ES-I3 (cell line): ENCODE results near the gene SHBG.
A peak's percentile ranks its signal among the peaks of the same experiment; 100 is the strongest.

Source experiments
- H3K36me3 ChIP-seq: 2 replicates; pipeline ENCODE4 v1.6.1; 2013; ENCODE audit warnings: mild to moderate bottlenecking, low read length, control low read depth, moderate library complexity; ENCODE audit not compliant: insufficient read depth
- H3K4me1 ChIP-seq: 2 replicates; pipeline ENCODE4 v1.6.1; 2013; ENCODE audit warnings: mild to moderate bottlenecking, control low read depth, low read length; ENCODE audit not compliant: insufficient read depth
- H3K9ac ChIP-seq: 2 replicates; pipeline ENCODE4 v1.6.1; 2013; ENCODE audit warnings: low read depth, mild to moderate bottlenecking, low read length, moderate library complexity
- H3K9me3 ChIP-seq: 2 replicates; pipeline ENCODE4 v1.6.1; 2013; ENCODE audit warnings: mild to moderate bottlenecking, low read length, moderate library complexity; ENCODE audit not compliant: control insufficient read depth, insufficient read depth

Gene SHBG

GRCh38 chr17:7650509-7651096 is 20.7 kb downstream of the SHBG start, which contains the start of gene ATP1B2:
Gene ATP1B2 (plus strand): TSS chr17:7650926. CDS start chr17:7651519, 593 bp downstream.
- Histone ChIP-seq H3K9me3 (no peaks in the 10 kb centered on the region), H3K36me3 (no peaks in the 10 kb centered on the region), H3K4me1 (peaks cover 11% of the 10 kb centered on the region; the same call in 1 of the 2 replicates), H3K9ac (peak within 1 kb of the TSS; percentile 55)

GRCh38 chr17:7651097-7651664 is 21.2 kb downstream of the SHBG start:
- Histone ChIP-seq H3K9me3 (no peaks in the 10 kb centered on the region), H3K9ac (peak overlapping the region; percentile 55), H3K4me1 (peaks cover 15% of the 10 kb centered on the region; the same call in 1 of the 2 replicates), H3K36me3 (no peaks in the 10 kb centered on the region)

- Histone ChIP-seq H3K9ac (peak overlapping the region; percentile 55), H3K9me3 (no peaks in the 10 kb centered on the region)
These were observed 21.9 kb downstream of the SHBG start for GRCh38 chr17:7651665-7652387.

GRCh38 chr17:7652388-7653356 is 22.7 kb downstream of the SHBG start:
- Histone ChIP-seq H3K36me3 (no peaks in the 10 kb centered on the region), H3K9me3 (no peaks in the 10 kb centered on the region), H3K4me1 (peaks cover 21% of the 10 kb centered on the region), H3K9ac (no peak overlapping the region; the same call in 1 of the 2 replicates)

More at GRCh38 chr17:7651665-7652387, 21.9 kb downstream of the SHBG start:
- no peaks in the 10 kb centered on the region for H3K36me3 ChIP-seq
- peaks cover 19% of the 10 kb centered on the region; the same call in 1 of the 2 replicates for H3K4me1 ChIP-seq

GRCh38 chr17:7654832-7655540 is 25.1 kb downstream of the SHBG start:
- Histone ChIP-seq H3K36me3 (no peaks in the 10 kb centered on the region), H3K4me1 (peaks cover 22% of the 10 kb centered on the region), H3K9me3 (no peaks in the 10 kb centered on the region), H3K9ac (no peak overlapping the region)

- no peaks in the 10 kb centered on the region for H3K9me3 ChIP-seq
- H3K9ac ChIP-seq, result no peak overlapping the region
- peaks cover 21% of the 10 kb centered on the region for H3K4me1 ChIP-seq
- H3K36me3 ChIP-seq, result no peaks in the 10 kb centered on the region
These were observed 25.6 kb downstream of the SHBG start for GRCh38 chr17:7655541-7655840.

GRCh38 chr17:7656958-7657609 is 27.1 kb downstream of the SHBG start:
- no peaks in the 10 kb centered on the region for H3K9me3 ChIP-seq
- H3K36me3 ChIP-seq, result no peaks in the 10 kb centered on the region
- H3K9ac ChIP-seq, result peak overlapping the region; percentile 24; the same call in 1 of the 2 replicates
- peaks cover 21% of the 10 kb centered on the region for H3K4me1 ChIP-seq

- Histone ChIP-seq H3K36me3 (peaks cover 18% of the 10 kb centered on the region), H3K9ac (no peak overlapping the region), H3K9me3 (no peaks in the 10 kb centered on the region), H3K4me1 (no peaks in the 10 kb centered on the region)
These were observed 37.9 kb downstream of the SHBG start for GRCh38 chr17:7667656-7668406.

- Histone ChIP-seq H3K9ac (no peak overlapping the region), H3K36me3 (peaks cover 24% of the 10 kb centered on the region), H3K9me3 (0 out of 2 replicates have a peak, but pooled peaks cover 3% of the 10 kb centered on the region), H3K4me1 (no peaks in the 10 kb centered on the region)
These were observed 38.5 kb downstream of the SHBG start for GRCh38 chr17:7668482-7668881.

GRCh38 chr17:7673239-7673638 is 43.3 kb downstream of the SHBG start:
- H3K4me1 ChIP-seq, result peaks cover 18% of the 10 kb centered on the region; the same call in 1 of the 2 replicates
- no peak overlapping the region for H3K9ac ChIP-seq
- peaks cover 9% of the 10 kb centered on the region for H3K9me3 ChIP-seq
- peaks cover 41% of the 10 kb centered on the region for H3K36me3 ChIP-seq

- no peak overlapping the region for H3K9ac ChIP-seq
- peaks cover 9% of the 10 kb centered on the region for H3K9me3 ChIP-seq
- peaks cover 36% of the 10 kb centered on the region for H3K36me3 ChIP-seq
- H3K4me1 ChIP-seq, result peaks cover 18% of the 10 kb centered on the region; the same call in 1 of the 2 replicates
These were observed 45.0 kb downstream of the SHBG start for GRCh38 chr17:7674934-7675333.

- Histone ChIP-seq H3K9me3 (peaks cover 9% of the 10 kb centered on the region), H3K36me3 (peaks cover 35% of the 10 kb centered on the region), H3K4me1 (peaks cover 18% of the 10 kb centered on the region; the same call in 1 of the 2 replicates), H3K9ac (no peak overlapping the region; the same call in 1 of the 2 replicates)
These were observed 46.6 kb downstream of the SHBG start for GRCh38 chr17:7676533-7676932.
